Endothelial cell (in vitro differentiated cells): Measurements from ENCODE around the gene ADGRD2. TPM values are rescaled to one million over a fixed set of nuclear protein-coding genes. Genes with fewer than 3 reads are reported as not detected.

Experiments used
- DNase-seq: peaks from one replicate; pipeline ENCODE4 v3.0.0; 2021; ENCODE audit warnings: low spot score
- H3K27ac Mint-ChIP-seq: one replicate; pipeline ENCODE4 v1.8.0; 2021; ENCODE audit warnings: mixed read lengths, inconsistent platforms; ENCODE audit not compliant: unreplicated experiment
- H3K27me3 Mint-ChIP-seq: one replicate; pipeline ENCODE4 v1.8.0; 2021; ENCODE audit warnings: mild to moderate bottlenecking, moderate library complexity, mixed read lengths, inconsistent platforms; ENCODE audit not compliant: unreplicated experiment
- H3K36me3 Mint-ChIP-seq: one replicate; pipeline ENCODE4 v1.8.0; 2021; ENCODE audit warnings: mild to moderate bottlenecking, low read depth, mixed read lengths, inconsistent platforms; ENCODE audit not compliant: unreplicated experiment
- H3K4me1 Mint-ChIP-seq: one replicate; pipeline ENCODE4 v1.8.0; 2021; ENCODE audit warnings: mild to moderate bottlenecking, mixed read lengths, inconsistent platforms; ENCODE audit not compliant: unreplicated experiment
- H3K4me3 Mint-ChIP-seq: one replicate; pipeline ENCODE4 v1.8.0; 2021; ENCODE audit warnings: mild to moderate bottlenecking, mixed read lengths, inconsistent platforms; ENCODE audit not compliant: unreplicated experiment
- H3K9me3 Mint-ChIP-seq: one replicate; pipeline ENCODE4 v1.8.0; 2021; ENCODE audit warnings: mixed read lengths, inconsistent platforms; ENCODE audit not compliant: unreplicated experiment
- CTCF ChIP-seq: fragments of 200-600 bp; sonication (generic); IDR thresholded peaks from one replicate; pipeline ENCODE4 v1.5.0; 2021; ENCODE audit warnings: antibody characterized with exemption; ENCODE audit not compliant: unreplicated experiment
- total RNA-seq: library from RNA; stranded (reverse); fragmentation: NEBNext Ultra II Directional; extraction: Animal tissue kit (Norgen Biotek cat#: 25700); gene quantifications from one replicate; pipeline ENCODE4 v1.2.1, GENCODE V29; 2021; ENCODE audit not compliant: unreplicated experiment

The ADGRD2 gene
- total RNA-seq, 1 donor from 2014 or later: not detected

GRCh38 chr9:124437086-124437485, 13.2 kb upstream of the ADGRD2 start:
- TF ChIP-seq CTCF: no peak
- peaks cover 4% of the 10 kb centered on the region for H3K36me3 Mint-ChIP-seq
- no peak for DNase-seq
- H3K9me3 Mint-ChIP-seq: no peaks in the 10 kb centered on the region
- peaks cover 13% of the 10 kb centered on the region for H3K27me3 Mint-ChIP-seq
- no peak overlapping the region for H3K4me3 Mint-ChIP-seq
- no peak overlapping the region for H3K27ac Mint-ChIP-seq
- no peaks in the 10 kb centered on the region for H3K4me1 Mint-ChIP-seq

GRCh38 chr9:124438091-124438490, 12.2 kb upstream of the ADGRD2 start:
- Mint-ChIP-seq H3K36me3 (peaks cover 4% of the 10 kb centered on the region), H3K27me3 (peaks cover 13% of the 10 kb centered on the region), H3K27ac (no peak overlapping the region), H3K9me3 (no peaks in the 10 kb centered on the region), H3K4me1 (no peaks in the 10 kb centered on the region), H3K4me3 (no peak overlapping the region)
- no peak for TF ChIP-seq CTCF
- DNase-seq: no peak

- no peak for DNase-seq
- Mint-ChIP-seq H3K4me1 (no peaks in the 10 kb centered on the region), H3K27ac (no peak overlapping the region), H3K36me3 (peaks cover 4% of the 10 kb centered on the region), H3K27me3 (peaks cover 13% of the 10 kb centered on the region), H3K4me3 (no peak overlapping the region), H3K9me3 (no peaks in the 10 kb centered on the region)
- TF ChIP-seq CTCF: no peak
These were observed 11.2 kb upstream of the ADGRD2 start for GRCh38 chr9:124439086-124439485.

GRCh38 chr9:124439686-124440243, 10.5 kb upstream of the ADGRD2 start:
- TF ChIP-seq CTCF: no peak
- Mint-ChIP-seq H3K27me3 (peaks cover 11% of the 10 kb centered on the region), H3K4me1 (no peaks in the 10 kb centered on the region), H3K4me3 (no peak overlapping the region), H3K27ac (peak overlapping the region; percentile 36), H3K36me3 (peaks cover 4% of the 10 kb centered on the region), H3K9me3 (no peaks in the 10 kb centered on the region)
- DNase-seq: no peak

- H3K27ac Mint-ChIP-seq: no peak overlapping the region
- no peak for DNase-seq
- no peak for TF ChIP-seq CTCF
- no peak overlapping the region for H3K4me3 Mint-ChIP-seq
- H3K36me3 Mint-ChIP-seq: peaks cover 4% of the 10 kb centered on the region
- H3K27me3 Mint-ChIP-seq: peaks cover 11% of the 10 kb centered on the region
- H3K9me3 Mint-ChIP-seq: no peaks in the 10 kb centered on the region
- no peaks in the 10 kb centered on the region for H3K4me1 Mint-ChIP-seq
These were observed 9.5 kb upstream of the ADGRD2 start for GRCh38 chr9:124440786-124441185.
